GM19043 (cell line): ENCODE measurements around the gene KCNQ1.

ENCODE experiments used
- ATAC-seq: cut with Tn5 transposase; IDR thresholded peaks from one replicate; pipeline ENCODE4 v1.9.1; 2021; ENCODE audit warnings: low read depth; ENCODE audit not compliant: unreplicated experiment

The KCNQ1 gene

GRCh38 chr11:2781408-2782274 is 336.8 kb downstream of the KCNQ1 start:
- no peak for ATAC-seq

GRCh38 chr11:2782769-2783168 is 338.0 kb downstream of the KCNQ1 start:
- no peak for ATAC-seq

DNA sequence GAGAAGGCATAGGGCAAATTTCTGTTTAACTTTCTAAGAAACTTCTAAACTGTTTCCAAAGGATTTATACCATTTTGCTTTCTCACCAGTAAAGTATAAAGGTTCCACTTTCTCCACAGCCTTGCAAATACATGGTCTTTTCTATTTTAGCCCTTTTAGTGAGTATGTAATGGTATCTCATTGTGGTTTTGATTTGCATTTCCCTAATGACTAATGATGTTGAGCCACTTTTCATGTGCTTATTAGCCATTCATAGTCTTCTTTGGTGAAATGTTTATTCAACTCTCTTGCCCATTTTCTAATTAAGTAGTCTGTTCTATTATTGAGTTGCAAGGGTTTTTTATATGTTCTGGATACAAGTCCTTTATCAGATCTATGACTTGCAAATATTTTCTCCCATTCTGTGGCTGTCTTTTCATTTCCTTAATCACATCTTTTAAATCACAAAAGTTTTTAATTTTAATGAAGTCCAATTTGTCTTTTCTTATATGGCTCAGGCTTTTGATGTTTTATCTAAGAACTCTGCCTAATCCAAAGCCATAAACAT is 338.8 kb downstream of the KCNQ1 start:
- no peak for ATAC-seq

- ATAC-seq: no peak
Measured at GRCh38 chr11:2787816-2788167, 343.0 kb downstream of the KCNQ1 start.

- ATAC-seq: no peak
Measured at GRCh38 chr11:2788168-2789071, 343.6 kb downstream of the KCNQ1 start.

DNA sequence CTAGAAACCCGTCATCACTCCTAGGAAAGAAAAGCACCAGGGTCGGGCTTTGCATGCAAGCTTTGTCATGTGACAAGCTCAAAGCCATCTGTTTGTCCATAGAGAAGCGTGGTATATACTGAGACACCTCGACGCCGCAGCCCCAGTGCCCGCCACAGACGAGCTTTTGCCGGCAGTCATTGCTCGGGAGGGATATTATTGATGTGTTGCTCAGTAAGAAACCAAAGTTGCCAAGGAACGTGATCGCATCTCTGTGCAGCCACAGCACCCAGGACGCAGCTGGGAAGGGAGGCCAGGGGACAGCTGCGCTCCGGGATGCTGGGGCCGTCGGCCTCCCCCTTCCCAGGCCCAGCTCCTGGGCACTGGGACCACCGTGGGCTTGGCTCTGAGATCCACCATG is 344.5 kb downstream of the KCNQ1 start:
- no peak for ATAC-seq

- ATAC-seq: no peak
Measured at GRCh38 chr11:2789791-2790567, 345.2 kb downstream of the KCNQ1 start.

GRCh38 chr11:2790568-2790921 is 345.7 kb downstream of the KCNQ1 start:
- no peak for ATAC-seq

- ATAC-seq: no peak
Measured at GRCh38 chr11:2791139-2791520, 346.3 kb downstream of the KCNQ1 start.

GRCh38 chr11:2791521-2792380 is 346.9 kb downstream of the KCNQ1 start:
- ATAC-seq: no peak

- no peak for ATAC-seq
Measured at GRCh38 chr11:2792381-2793250, 347.8 kb downstream of the KCNQ1 start.

DNA sequence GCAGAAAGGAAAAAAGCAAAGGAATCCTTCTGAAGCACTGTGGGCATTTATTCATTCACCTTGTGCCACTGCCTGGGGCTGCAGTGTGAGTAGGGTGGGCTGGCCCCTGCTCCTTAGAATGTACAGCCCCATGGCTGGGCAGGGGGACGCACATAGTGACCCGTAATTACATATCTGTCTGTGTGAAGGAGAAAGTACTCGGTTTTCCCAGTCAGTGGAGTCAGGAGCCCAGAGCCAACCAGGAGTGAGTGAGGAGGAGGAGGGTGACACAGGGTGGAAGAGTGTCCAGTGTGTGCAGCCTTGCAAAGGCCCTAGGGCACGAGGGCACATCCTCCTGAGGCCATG is 348.9 kb downstream of the KCNQ1 start:
- no peak for ATAC-seq

DNA sequence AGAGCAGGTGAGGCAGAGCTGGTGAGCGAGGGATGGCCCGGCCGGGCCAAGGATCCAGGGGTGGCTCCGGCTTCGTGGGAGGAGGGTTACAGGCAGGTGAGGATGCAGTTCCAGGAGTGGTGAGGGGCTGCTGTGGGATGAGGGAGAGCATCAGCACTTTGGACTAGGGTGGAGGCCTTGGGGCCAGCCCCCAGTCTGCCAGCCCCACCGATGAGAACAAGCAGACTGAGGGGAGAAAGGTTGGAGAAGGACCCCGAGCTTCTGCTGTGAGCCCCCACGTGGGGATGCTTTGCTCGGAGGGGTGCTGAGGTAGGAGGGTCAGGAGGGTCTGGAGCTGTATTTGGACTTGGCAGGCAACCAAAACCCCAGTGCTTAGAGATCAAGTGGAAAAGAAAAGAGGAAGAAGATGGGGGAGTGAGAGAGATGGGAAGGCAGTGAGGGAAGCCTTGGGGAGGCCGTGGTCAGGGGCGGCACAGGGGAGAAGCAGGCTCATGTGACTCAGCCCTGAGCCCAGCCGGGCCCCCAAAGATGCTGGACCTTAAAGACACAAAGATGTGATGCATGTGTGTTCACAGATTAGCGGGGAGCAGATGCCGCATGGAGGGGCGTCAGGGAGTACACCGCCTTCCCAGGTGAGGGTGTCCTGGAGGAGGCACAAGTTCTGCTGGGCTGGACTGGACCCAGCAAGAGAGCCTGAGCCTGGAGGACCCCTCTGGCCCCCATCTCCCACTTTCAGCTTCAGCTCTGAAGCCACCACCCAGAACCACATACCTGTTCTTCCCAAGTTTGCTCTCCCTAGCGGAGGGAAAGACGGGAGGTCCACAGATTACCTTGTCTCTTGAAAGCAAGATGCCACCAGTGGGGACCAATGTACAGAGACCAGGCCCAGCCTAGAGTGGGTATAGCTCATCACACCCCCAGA is 349.5 kb downstream of the KCNQ1 start:
- ATAC-seq: no peak

GRCh38 chr11:2794968-2795322 is 350.1 kb downstream of the KCNQ1 start:
- ATAC-seq: no peak

DNA sequence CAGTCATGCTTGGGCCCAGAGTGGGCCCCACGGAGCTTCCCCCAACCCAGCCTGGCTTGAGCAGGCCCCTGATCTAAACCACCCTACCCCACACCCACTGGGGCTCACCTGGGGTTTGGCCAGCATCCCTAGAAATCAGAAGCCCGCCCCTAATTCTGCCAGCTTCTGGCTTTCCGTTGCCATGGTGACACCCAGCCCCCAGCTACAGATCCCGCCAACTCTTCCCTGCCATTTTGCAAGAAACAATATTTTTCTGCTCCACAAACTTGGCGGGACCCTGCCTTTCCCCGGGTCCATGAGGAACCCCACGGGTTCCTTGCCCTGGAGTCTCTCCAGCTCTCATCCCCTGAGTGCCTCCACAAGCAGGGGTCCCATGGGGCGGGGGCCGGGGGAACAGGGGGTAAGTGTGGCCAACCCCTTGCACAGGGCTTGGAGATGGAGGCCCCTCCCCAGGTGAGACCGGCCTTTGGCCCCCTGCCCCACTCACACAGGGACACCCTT is 350.7 kb downstream of the KCNQ1 start:
- no peak for ATAC-seq

DNA sequence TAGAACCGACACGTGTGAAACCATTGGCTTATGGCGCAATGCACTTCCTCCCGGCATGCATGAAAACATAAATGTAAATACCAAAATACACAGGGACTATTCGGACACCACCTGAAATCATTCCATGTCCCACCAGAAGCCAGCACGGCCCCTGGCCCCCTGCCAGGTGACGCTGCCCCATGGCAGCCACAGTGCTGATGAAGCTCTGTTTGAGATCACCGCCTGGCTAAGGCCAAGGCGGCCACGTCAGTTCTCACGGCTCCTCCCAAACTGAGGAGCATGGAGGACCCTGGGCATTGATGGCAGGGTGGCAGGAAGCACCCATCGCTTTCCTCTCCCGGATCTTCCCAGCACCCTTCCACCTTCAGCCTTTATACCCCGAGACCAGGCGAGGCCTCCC is 351.3 kb downstream of the KCNQ1 start:
- ATAC-seq: no peak

DNA sequence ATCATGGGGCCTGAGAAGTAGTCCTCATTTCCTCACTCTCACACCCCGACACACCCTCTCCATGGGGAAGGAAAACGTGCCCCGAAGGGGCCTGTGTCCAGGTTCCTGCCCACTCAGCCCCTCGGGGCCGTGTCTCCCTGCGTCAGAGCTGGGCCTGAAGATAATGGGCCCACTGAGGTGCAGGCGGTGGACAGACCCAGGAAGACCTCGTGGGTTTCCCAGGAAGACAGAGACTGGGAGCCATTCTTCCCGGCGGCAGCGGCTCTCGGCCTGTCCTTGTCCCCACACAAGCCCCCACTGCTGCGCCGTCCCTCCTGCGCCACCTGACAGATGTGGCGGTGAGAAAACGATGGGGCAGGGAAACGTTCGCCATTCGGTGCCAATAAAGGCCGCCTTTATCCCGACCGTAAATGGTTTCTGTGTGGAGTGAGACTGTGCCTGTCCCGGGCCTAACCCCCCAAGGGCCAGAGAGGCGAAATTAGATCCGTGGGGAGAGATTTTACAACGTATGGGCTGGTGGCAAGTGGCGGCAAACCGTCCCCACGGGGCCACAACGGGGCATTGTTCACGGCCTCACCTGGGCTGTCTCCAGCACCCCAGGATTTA is 351.8 kb downstream of the KCNQ1 start:
- ATAC-seq: no peak
